KG1 (cell line): ENCODE measurements around the gene UBXN11.
A peak's percentile ranks its signal among the peaks of the same experiment; 100 is the strongest.

Source experiments
- DNase-seq: peaks from one replicate; lab custom pipeline; 2025; lab: John Stamatoyannopoulos, UW

The UBXN11 gene

GRCh38 chr1:26268290-26269197 is 37.9 kb downstream of the UBXN11 start:
- DNase-seq, result no peak

- no peak for DNase-seq
These were observed 41.0 kb downstream of the UBXN11 start for GRCh38 chr1:26265405-26265804.

- no peak for DNase-seq
These were observed 43.2 kb downstream of the UBXN11 start for GRCh38 chr1:26263212-26263611.

GRCh38 chr1:26259578-26259977 is 46.9 kb downstream of the UBXN11 start:
- peak; percentile 21 for DNase-seq

GRCh38 chr1:26259005-26259404 is 47.4 kb downstream of the UBXN11 start:
- no peak for DNase-seq

GRCh38 chr1:26257222-26257621 is 49.2 kb downstream of the UBXN11 start:
- DNase-seq, result no peak

GRCh38 chr1:26254404-26254803 is 52.0 kb downstream of the UBXN11 start:
- DNase-seq, result no peak

GRCh38 chr1:26252718-26253117 is 53.7 kb downstream of the UBXN11 start:
- no peak for DNase-seq

GRCh38 chr1:26239936-26240335 is 66.5 kb downstream of the UBXN11 start:
- DNase-seq, result no peak

GRCh38 chr1:26237230-26237966 is 69.0 kb downstream of the UBXN11 start:
- no peak for DNase-seq

- no peak for DNase-seq
These were observed 71.6 kb downstream of the UBXN11 start for GRCh38 chr1:26234644-26235370.

GRCh38 chr1:26233903-26234643 is 72.4 kb downstream of the UBXN11 start, which contains the start of gene CEP85:
TSS of gene CEP85 (plus strand) at chr1:26234200. CDS start at chr1:26239784, 5,584 bp downstream.
- DNase-seq, result peak; percentile 94
